Measurements from ENCODE around the gene GPC6.
A peak's percentile ranks its signal among the peaks of the same experiment; 100 is the strongest.

Gene GPC6

DNA sequence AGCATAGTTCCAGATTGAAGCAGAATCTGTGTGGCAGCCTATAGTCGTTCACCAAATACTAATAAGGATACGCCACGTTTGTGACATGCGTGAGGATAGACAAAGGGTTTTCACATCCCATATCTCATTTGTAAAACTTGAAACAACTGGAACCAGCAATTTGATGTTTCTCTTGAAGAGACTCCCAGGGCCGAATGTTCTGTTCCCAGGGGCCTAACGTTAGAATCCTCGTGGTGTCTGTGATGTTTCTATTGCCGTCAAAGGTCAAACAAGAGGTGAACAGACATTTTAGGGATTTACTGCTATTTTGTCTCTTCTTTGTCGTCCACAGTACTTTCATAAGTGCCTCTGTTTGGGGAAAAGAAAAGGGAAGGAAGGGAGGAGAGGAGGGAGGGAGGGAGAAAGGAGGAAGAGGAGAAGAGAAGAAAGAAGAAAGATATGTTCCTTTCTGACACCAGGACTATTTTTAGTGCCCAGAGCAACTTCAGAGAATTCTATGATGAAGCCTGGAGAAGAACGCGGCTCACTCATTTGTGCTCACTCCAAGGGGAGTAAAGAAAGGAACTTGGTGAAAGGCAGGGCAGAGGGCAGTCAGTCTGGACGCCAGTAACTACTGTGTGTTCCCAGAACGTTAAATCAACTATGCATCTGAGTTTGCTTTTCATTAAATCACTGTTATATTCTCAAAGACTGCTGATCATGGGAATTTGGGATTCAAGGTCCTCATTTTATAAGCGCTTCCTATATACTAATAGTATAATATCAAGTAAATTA is 1098.3 kb downstream of the GPC6 start:
- TF ChIP-seq, protein P1, sequence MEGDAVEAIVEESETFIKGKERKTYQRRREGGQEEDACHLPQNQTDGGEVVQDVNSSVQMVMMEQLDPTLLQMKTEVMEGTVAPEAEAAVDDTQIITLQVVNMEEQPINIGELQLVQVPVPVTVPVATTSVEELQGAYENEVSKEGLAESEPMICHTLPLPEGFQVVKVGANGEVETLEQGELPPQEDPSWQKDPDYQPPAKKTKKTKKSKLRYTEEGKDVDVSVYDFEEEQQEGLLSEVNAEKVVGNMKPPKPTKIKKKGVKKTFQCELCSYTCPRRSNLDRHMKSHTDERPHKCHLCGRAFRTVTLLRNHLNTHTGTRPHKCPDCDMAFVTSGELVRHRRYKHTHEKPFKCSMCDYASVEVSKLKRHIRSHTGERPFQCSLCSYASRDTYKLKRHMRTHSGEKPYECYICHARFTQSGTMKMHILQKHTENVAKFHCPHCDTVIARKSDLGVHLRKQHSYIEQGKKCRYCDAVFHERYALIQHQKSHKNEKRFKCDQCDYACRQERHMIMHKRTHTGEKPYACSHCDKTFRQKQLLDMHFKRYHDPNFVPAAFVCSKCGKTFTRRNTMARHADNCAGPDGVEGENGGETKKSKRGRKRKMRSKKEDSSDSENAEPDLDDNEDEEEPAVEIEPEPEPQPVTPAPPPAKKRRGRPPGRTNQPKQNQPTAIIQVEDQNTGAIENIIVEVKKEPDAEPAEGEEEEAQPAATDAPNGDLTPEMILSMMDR (IDR thresholded peaks at IDR 0.05; ENCODE audit: low read depth, low read length, missing control alignments) = no peak
- peak overlapping the region; percentile 93 for H3K27ac ChIP-seq
- in situ Hi-C loops (cut with HindIII; ENCODE audit: low pct_ligation_motif_present, low sequenced_read_pairs) = no loop called here

DNA sequence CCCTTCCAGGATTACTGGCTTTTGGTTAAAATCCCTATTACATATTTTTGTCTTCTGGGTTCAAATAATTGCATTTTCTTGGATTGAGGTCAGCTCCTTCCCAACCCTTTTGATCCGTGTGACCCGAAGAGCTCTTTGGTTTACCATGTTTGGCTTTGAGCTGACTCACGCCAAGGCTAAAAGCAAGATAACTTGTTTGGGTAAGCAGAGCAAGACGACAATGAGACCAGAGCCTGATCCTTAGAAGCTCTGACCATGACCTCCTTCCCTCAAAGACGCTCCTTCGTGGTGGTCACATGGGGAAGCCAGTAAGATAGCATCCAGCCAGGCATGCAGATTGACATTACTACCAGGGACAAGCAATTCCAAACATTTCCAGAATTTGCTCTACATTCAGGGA is 1099.0 kb downstream of the GPC6 start:
- peak; percentile 84 for DNase-seq
- no peak overlapping the region for H3K4me3 ChIP-seq (ENCODE audit: low read depth, low read length)
- peak overlapping the region; percentile 93 for H3K27ac ChIP-seq
- in situ Hi-C loops (cut with HindIII; ENCODE audit: low pct_ligation_motif_present, low sequenced_read_pairs) = no loop called here
- no peaks in the 10 kb centered on the region for H3K27me3 ChIP-seq (replicated peaks)
- TF ChIP-seq, protein P1 (IDR thresholded peaks at IDR 0.05; ENCODE audit: low read depth, low read length, missing control alignments) = no peak
- H3K36me3 ChIP-seq (replicated peaks) = no peaks in the 10 kb centered on the region

More for the DNA sequence above, 1098.3 kb downstream of the GPC6 start:
- no peak for DNase-seq
- Histone ChIP-seq H3K4me3 (ENCODE audit: low read depth, low read length) (no peak overlapping the region), H3K27me3 (replicated peaks) (no peaks in the 10 kb centered on the region), H3K36me3 (replicated peaks) (no peaks in the 10 kb centered on the region)

DNA sequence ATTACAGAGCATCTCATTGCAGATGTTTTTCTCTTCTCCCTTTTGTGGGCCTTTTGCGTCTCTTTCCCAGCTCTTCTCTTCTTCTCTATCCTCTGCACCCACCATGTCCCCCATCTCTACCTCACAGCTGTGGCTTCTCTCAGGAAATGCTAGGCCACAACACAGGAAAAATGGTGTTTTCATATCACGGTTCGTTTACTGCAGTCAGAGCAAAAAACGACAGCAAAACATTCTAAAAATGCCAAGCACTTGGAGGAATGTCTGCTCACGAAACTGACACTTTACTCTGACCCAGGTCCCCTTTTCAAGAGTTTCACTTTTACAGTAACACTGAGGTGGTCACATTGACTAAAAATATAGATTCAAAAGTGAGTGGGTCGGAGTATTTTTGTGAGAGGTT is 1100.7 kb downstream of the GPC6 start:
- no peak for DNase-seq
- TF ChIP-seq, protein P1 (IDR thresholded peaks at IDR 0.05; ENCODE audit: low read depth, low read length, missing control alignments) = no peak
- in situ Hi-C loops (cut with HindIII; ENCODE audit: low pct_ligation_motif_present, low sequenced_read_pairs) = no loop called here
- H3K27me3 ChIP-seq (replicated peaks) = no peaks in the 10 kb centered on the region
- no peak overlapping the region for H3K4me3 ChIP-seq (ENCODE audit: low read depth, low read length)
- no peaks in the 10 kb centered on the region for H3K36me3 ChIP-seq (replicated peaks)
- peak overlapping the region; percentile 93 for H3K27ac ChIP-seq

DNA sequence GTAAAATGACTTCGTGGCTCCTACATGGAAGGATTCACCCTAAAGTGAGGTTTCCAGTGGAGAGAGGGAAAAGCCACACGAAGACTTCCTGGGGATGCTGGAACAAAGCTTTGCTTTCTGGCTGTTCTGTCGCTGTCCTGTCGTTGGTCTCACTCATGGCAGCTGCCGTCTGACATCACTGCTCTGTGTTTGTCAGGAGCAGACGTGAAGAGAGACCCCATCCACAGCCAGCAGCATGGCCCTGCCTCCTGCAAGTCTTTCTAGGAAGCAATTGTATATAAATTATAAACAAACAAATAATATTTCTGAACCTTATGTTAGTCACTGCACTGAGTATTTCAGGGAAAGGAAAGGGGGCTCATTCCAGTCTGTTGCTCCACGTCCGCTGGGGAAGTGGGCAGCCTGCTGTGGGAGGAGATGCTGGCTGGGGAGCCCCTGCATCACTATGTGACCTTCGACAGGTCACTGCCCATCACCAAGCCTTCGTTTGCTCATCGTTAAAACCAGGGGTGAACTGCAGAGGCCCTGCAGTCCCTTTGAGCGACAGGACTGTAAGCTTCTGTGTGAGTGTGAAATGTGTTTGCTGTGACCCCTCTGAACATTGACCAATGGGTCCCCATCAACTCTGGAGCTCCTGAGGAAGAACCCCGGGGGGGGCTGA is 1101.9 kb downstream of the GPC6 start:
- DNase-seq = no peak
- H3K27ac ChIP-seq = peak overlapping the region; percentile 93
- H3K4me3 ChIP-seq (ENCODE audit: low read depth, low read length) = no peak overlapping the region
- H3K36me3 ChIP-seq (replicated peaks) = no peaks in the 10 kb centered on the region
- no peaks in the 10 kb centered on the region for H3K27me3 ChIP-seq (replicated peaks)
- TF ChIP-seq, protein P1 (IDR thresholded peaks at IDR 0.05; ENCODE audit: low read depth, low read length, missing control alignments) = no peak
- in situ Hi-C loops (cut with HindIII; ENCODE audit: low pct_ligation_motif_present, low sequenced_read_pairs) = no loop called here

DNA sequence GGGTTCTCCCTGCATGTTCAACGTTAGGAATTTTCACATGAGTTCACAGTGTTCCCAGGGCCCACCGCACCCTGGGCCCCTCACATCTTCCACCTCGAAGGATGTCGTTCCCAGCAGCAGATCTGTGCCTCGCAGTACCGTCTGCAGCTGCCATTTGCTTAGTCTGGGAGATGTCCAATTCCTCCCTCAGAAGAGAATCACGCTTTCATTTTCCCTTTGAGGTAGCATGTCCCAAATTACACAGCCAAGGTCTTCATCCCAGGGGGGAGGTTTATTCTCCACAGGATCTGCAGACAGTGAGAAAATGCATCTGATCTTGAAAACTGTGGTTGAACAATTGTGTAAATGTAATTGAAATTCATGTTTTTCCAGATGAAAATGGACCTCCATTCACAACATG is 1102.7 kb downstream of the GPC6 start:
- Histone ChIP-seq H3K27me3 (replicated peaks) (no peaks in the 10 kb centered on the region), H3K27ac (peak overlapping the region; percentile 93), H3K36me3 (replicated peaks) (no peaks in the 10 kb centered on the region), H3K4me3 (ENCODE audit: low read depth, low read length) (no peak overlapping the region)
- TF ChIP-seq, protein P1 (IDR thresholded peaks at IDR 0.05; ENCODE audit: low read depth, low read length, missing control alignments) = no peak
- peak; percentile 74 for DNase-seq
- in situ Hi-C loops (cut with HindIII; ENCODE audit: low pct_ligation_motif_present, low sequenced_read_pairs) = no loop called here

Measured in brain microvascular endothelial cell (primary cell).